Raji (cell line): Measurements from ENCODE around the gene KCTD1.

Experiments
- POLR2A ChIP-seq: IDR thresholded peaks from 2 replicates; pipeline ENCODE4 v1.6.1; 2011; ENCODE audit warnings: low read depth, low read length, control low read depth; ENCODE audit not compliant: insufficient read depth

The KCTD1 gene

DNA sequence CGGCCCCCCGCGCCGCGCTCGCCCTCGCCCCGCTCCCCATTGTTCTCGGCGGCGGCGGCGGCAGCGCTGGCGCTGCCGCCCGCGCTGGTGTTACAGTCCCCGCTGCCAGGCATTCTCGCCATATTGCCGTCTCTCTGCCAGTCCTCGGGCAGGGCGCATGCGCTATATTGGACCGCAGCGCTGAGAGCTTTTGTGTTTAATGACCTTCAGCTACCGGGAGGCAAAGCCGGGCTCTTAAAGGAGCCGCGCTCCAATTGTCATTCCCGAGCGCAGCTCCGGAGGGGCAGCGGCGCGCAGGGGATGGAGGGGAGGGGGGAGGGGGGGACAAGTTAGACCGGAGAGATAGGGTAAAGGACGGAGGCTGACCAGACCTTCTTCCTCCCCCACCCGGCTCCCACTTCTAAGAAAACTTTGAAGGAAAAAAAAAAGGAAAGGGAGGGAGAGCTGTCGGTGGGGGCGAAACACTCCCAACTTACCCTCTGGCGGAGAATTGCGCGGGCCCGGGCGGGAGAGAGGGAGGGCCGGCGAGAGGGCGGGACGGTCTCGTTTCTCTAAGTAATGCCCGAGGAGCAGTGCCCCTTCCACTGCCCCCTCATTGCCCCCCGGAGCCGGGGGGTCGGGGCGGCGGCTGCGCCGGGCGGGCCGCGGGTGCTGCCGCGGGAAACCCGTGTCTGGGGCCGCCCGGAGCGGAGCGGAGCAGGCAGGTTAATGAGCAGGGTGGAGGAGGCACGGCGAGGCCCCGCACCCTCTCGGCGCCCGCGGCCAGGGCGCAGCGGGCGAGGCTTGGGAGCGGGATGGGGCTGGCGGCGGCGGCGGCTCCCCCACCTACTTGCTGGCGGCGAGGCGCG lies at the start of gene KCTD1:
KCTD1 (minus strand) TSS at position 139 of the 848 bp plus-strand sequence; CDS start at position 122, 17 bp downstream.
- peak; percentile 73 for TF ChIP-seq POLR2A

DNA sequence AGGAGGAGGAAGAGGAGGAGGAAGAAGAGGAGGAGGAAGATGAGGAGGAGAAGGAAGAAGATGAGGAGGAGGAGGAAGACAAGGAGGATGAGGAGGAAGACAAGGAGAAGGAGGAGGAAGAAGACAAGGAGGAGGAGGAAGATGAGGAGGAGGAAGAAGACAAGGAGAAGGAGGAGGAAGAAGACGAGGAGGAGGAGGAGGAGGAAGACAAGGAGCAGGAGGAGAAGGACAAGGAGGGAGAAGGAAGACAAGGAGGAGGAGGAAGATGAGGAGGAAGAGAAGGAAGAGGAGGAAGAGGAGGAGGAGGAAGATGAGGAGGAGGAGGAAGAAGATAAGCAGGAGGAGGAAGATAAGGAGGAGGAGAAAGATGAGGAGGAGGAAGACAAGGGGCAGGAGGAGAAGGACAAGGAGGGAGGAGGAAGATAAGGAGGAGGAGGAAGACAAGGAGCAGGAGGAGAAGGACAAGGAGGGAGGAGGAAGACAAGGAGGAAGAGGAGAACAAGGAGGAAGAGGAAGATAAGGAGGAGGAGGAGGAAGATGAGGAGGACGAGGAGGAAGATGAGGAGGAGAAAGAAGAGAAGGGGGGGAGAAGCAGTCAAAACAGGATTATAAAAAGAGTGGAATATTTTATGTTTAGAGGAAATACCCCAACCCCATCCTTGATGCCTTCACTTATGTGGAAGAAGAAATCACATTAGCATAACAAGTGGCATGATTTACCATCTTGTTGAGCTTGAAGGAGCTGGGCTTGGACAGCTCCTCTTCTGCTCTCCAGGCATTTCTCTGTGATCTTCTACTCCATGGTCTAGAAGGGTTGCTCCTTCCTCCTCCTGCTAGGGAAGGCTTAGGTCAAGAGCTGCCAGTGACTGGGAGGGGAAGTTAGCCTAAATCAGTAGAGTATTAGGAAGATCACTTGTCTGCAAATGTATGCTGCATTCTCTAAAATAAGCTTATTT lies 45.3 kb upstream of the KCTD1 start:
- no peak for TF ChIP-seq POLR2A

GRCh38 chr18:26584745-26585144 lies 36.4 kb upstream of the KCTD1 start:
- no peak for TF ChIP-seq POLR2A

DNA sequence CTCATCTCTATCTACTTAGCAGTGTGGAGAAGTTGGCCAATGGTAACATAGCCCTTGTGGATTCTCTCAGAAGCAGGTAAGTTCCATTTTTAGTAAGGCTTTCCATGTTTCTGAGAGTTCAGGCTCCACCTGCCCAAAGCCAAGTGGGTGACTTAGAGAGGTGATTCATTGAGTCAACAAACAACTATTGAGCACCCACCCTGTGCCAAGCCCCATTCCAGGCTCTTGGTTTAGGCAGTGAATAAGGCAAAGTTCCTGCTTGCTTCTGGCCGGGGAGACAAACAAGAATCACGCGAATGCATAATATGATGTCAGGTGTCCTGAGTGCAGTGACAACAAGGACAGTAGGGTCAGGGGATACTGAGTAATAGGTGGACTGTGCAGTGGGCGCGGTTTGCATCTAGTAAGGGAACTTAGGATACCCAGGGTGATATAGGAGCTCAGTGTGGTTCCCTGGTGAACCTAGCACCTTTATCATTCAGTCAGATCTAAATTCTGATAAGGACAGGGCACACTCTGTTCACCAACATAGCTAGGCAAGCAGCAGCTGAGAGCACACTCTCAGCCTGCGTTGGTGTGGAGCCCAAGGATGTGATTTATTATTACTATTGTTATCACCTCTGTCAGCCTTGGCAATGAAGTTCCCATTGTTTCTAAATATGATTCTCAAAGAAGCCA lies 31.7 kb upstream of the KCTD1 start:
- no peak for TF ChIP-seq POLR2A

DNA sequence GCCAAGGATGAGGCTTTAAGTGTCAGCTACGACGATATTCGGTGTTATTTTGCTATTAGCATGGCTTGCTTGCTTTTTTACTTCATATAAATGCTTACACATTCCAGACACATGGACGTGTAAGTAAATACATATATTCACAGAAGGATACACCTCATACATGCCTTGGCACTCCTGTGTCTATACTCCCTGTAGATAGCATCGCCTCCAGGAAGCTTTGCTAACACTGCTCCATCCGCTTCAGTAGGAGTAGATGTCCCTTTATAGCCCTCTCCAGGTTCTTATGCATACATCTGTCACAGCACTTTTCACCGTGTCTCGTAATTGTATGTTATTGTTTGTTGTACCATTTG lies 27.5 kb upstream of the KCTD1 start:
- TF ChIP-seq POLR2A, result no peak

DNA sequence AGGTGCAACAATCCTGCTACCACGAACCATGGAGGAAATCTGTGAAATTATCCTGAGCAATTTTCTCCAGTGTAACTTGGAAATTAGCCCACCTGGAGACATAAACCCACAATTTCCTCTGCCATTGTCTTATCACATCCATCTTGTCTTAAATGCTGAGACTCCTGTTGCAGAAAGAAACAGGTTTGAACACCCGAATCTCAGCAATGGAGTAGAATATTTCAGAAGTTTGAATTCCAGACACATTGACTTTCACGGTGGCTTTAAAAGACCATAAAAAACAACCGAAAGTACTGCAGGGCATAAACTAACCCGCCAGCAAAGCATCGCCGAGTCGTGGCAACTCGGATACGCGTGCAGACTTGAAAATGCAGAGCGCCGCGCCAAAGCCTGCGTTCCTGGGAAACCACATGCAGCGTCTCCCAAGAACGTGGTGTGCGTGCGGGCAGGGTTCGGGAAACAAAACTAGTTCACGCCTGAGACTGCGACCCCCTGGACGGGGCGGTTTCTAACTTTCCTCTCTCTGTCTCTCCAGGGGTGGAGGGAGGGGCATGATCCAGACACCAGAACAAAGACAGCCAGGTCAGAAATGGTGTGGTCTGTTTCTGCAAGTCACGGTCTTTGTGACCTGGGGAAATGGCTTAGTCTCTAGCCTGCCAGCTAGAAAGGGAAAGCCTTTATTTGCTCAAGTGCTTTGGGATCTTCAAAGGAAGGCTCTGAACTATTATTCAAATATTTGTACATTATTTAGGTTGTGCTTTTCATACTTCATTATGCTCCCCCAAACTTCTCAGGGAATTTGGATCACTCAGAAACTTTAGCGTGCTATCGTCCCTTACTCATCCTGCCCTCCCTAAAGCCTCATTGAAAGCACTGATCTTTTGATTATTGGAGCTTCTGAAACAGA lies 26.9 kb upstream of the KCTD1 start:
- no peak for TF ChIP-seq POLR2A

DNA sequence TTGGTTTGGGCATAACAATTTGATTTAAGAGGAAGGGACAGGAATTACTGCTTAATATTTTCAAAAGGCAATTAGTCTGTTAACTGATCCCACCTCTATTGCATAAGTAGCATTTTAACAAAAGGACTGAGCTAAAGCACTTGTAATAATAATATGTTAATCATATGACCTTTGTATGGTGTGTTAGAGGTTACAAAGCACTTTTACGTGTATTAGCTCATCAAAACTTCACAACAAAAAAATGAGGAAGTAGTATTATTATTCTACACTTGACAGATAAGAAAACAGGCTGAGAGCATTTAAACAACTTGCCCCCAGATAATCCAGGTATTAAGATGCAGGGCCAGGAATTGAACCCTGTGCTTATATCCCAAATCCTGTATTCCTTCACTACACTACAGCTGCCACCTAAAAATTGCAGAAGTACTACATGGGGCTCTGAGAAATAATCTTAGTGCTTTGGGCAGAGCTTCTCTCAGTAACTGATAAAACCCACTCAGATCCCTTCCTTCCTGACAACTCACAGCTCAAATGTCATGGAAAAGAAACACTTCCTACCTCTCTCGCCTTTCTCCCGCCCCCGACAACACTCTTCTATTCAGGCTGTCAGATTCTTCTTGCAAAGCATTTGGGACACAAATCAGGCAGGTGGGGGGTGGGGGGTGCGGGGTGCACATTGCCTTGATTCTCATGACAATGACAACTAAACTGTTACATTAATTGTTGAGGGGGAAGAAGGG lies 20.7 kb upstream of the KCTD1 start:
- TF ChIP-seq POLR2A, result no peak

DNA sequence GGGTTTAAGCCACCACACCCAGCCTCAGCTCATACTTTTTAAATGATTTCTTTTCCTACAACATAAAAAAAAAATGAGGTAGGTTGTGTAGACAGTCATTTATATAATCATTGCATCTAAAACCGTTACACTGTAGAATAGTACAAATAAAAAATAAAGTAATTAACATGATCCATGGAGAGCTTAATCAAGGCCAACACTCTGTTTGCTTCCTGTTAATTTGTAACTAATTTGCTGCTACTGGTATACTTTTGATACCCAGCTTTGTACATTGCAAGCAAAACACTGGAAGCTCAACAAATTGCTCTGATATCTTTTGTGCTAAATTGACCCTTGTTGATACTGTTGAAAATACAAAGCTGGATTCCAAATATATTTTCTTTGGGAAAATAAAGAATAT lies 20.2 kb upstream of the KCTD1 start:
- no peak for TF ChIP-seq POLR2A

DNA sequence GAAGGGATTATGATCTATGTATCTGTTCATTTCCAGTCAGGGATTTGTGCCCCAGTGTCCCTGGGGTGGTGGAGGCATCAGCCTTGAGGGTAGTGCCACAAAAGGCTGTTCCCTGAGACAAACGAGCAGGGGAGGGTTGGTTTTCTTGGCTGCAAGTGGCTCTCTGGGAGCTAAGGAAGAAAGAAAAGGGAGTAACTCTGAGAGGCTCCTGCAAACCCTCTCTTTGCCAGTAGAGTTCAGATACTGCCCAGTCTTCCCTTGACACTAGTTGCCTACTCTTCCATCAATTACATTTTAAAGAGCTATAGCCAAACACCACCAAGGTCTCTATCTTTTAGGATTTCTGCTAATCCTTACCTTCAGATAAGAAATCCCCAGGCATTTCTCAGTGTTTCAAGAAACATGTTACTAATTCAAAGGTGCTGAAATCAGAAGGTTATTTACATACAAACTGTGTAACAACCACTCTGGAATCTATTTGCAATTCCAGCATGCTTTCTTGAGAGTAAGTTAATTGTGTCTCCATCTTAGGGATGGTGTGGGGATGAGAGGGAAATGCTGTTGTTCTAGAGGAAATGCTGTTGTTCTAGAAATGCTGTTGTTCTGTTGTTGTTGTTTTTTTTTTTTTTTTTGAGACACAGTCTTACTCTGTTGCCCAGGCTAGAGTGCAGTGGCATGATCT lies 18.7 kb upstream of the KCTD1 start:
- no peak for TF ChIP-seq POLR2A

DNA sequence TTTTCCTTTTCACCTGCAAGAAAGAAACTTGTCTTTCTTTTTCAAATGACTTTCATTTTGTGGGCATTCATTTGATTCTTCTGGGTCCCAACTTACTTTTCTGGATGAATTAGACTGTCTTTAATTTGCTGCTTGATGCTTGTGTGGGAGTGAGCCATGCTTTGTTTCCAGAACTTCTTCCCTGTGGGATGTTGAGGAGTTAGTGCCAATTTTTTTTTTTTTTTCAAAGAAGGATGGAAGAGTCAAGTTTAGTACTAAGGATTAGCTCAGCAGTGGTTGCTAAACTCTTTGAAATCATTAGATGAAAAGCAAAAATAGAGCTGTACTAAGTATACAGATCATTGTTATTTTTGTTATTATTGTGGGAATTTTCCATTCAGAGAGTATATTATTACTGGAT lies 17.2 kb upstream of the KCTD1 start:
- no peak for TF ChIP-seq POLR2A

- no peak for TF ChIP-seq POLR2A
Measured at GRCh38 chr18:26563024-26563423, 14.7 kb upstream of the KCTD1 start.

DNA sequence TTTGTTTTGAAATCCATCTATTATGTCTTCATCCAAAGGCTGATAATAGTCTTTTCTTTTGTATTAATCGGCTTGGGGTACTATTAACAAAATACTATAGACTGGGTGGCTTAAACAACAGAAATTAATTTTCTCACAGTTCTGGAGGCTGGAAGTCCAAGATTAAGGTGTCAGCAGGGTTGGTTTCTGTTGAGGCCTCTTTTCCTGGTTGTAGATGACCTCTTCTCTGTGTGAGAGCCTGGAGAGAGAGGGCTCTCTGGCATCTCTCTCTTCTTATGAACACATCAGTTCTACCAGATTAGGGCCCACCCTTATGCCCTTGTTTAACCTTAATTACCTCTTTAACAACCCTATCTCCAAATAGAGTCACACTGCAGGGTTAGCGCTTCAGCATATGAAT lies 14.2 kb upstream of the KCTD1 start:
- TF ChIP-seq POLR2A, result no peak

- TF ChIP-seq POLR2A, result no peak
Measured at GRCh38 chr18:26561769-26562168, 13.4 kb upstream of the KCTD1 start.
